Erythroblast (primary cell): Measurements from ENCODE around the gene ADGRD2.

Source experiments
- GATA1 ChIP-seq: IDR thresholded peaks from 2 replicates; pipeline ENCODE4 v1.6.1; 2011; ENCODE audit warnings: low read depth, mild to moderate bottlenecking, control low read depth, low read length, moderate library complexity
- POLR2A ChIP-seq: IDR thresholded peaks from 2 replicates; pipeline ENCODE4 v1.6.1; 2011; ENCODE audit warnings: mild to moderate bottlenecking, low read length

GRCh38 chr9:124511891-124512805 lies 61.9 kb downstream of the ADGRD2 start:
- TF ChIP-seq POLR2A, result no peak
- no peak for TF ChIP-seq GATA1
